ENCODE measurements around the gene ITGAD. TPM values are rescaled to one million over a fixed set of nuclear protein-coding genes. Genes with fewer than 3 reads are reported as not detected.

The ITGAD gene
- total and polyA plus RNA-seq, 2 of the 13 experiments (the other 11 are each of a cell fraction or from before 2014, with no cell fraction given): not detected

GRCh38 chr16:31453255-31454204, 60.4 kb downstream of the ITGAD start (continued):
- TF ChIP-seq ZC3H4 (CRISPR knock-in tag; IDR thresholded peaks at IDR 0.05; ENCODE audit: borderline replicate concordance) (no peak), SCMH1 (CRISPR knock-in tag; IDR thresholded peaks at IDR 0.05; ENCODE audit: borderline replicate concordance) (no peak), ZFP82 (CRISPR knock-in tag; IDR thresholded peaks at IDR 0.05; ENCODE audit: borderline replicate concordance) (no peak), HES4 (CRISPR knock-in tag; IDR thresholded peaks at IDR 0.05; ENCODE audit: borderline replicate concordance) (no peak), ZNF513 (CRISPR knock-in tag; conservative IDR thresholded peaks at IDR 0.05) (no peak), TAF1 (CRISPR knock-in tag; IDR thresholded peaks at IDR 0.05) (no peak; the same call in 1 of the 2 replicates), ZIK1 (CRISPR knock-in tag; IDR thresholded peaks at IDR 0.05; ENCODE audit: borderline replicate concordance, low read depth) (no peak), SP2 (CRISPR knock-in tag; IDR thresholded peaks at IDR 0.05) (0 out of 2 replicates have a peak, but pooled peaks have one; percentile 20), FOXC1 (CRISPR knock-in tag; IDR thresholded peaks at IDR 0.05; ENCODE audit: borderline replicate concordance) (peak; percentile 72), ZNF451 (CRISPR knock-in tag; IDR thresholded peaks at IDR 0.05) (0 out of 2 replicates have a peak, but pooled peaks have one; percentile 66), ZNF331 (CRISPR knock-in tag; IDR thresholded peaks at IDR 0.05) (peak; percentile 66), SAP130 (CRISPR knock-in tag; IDR thresholded peaks at IDR 0.05; ENCODE audit: low read depth) (peak; percentile 61), ZNF782 (CRISPR knock-in tag; IDR thresholded peaks at IDR 0.05; ENCODE audit: borderline replicate concordance) (no peak), YEATS2 (CRISPR knock-in tag; IDR thresholded peaks at IDR 0.05; ENCODE audit: borderline replicate concordance) (peak; percentile 59; the same call in 1 of the 2 replicates), ZNF572 (CRISPR knock-in tag; IDR thresholded peaks at IDR 0.05) (peak; percentile 84; the same call in 1 of the 2 replicates), KDM1A (CRISPR knock-in tag; IDR thresholded peaks at IDR 0.05) (peak; percentile 39; the same call in 1 of the 2 replicates), MEF2D (CRISPR knock-in tag; IDR thresholded peaks at IDR 0.05) (peak; percentile 72; the same call in 1 of the 2 replicates), NFKBIZ (CRISPR knock-in tag; IDR thresholded peaks at IDR 0.05) (peak; percentile 36; the same call in 1 of the 2 replicates), IRF1 (CRISPR knock-in tag; IDR thresholded peaks at IDR 0.05; ENCODE audit: low read depth) (no peak; the same call in 1 of the 2 replicates)

Data from HepG2 (cell line).